OCI-M1 (cell line): ENCODE measurements around the gene MCF2.

Source experiments
- DNase-seq: peaks from one replicate; lab custom pipeline; 2025; lab: John Stamatoyannopoulos, UW

The MCF2 gene

DNA sequence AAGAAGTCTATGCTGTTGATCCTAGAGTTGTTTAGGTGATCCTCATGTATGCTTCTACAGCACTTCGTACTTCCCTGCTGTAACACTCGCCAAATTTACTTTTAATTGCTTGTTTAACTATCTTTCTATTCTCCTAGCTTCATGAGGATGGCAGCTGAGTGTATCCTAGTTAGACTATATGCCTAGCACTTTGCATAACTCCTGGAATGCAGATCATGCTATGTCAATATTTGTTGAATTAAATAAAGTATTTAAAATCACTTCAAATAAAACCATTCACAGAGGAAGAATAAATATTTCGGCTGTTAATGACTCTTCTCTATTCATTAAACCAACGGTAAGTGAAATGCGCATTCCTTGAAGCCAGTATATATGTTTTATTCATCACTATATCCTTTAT is 122.4 kb downstream of the MCF2 start:
- no peak for DNase-seq

DNA sequence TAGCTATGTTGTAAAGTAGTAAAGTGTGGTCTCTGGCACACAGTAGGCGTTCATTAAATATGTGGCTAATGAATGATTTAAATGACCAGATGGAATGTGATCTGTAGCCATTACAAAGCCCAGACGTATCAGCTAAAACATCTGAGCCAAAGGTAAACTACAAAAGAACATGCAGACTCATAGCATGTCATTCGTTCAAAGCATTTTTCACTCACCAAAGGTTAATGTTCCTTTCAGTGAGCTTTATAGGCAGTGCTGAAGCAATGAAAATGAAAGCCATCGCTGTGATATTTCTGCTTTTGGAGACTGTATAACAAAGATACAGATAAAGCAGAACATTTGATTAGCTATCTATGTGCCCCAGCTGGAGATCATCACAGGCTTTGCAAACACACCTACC is 126.9 kb downstream of the MCF2 start:
- DNase-seq, result peak; percentile 65

DNA sequence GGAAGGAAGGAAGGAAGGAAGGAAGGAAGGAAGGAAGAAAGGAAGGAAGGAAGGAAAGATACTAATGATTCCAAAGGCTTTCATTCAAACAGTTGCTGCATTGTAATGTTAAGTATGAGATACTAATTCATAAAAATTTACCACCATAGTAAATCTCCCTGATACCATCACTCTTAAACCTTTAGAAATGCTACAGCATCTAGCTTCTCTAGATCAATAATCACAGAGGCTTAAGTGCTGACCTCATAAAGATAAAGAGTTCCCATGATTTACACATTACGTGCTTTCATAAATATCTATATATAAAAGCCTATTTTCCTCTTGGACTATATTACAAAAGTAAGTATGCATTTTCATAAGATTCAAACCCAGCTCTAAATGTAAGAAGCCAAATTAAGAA is 141.0 kb downstream of the MCF2 start:
- no peak for DNase-seq

DNA sequence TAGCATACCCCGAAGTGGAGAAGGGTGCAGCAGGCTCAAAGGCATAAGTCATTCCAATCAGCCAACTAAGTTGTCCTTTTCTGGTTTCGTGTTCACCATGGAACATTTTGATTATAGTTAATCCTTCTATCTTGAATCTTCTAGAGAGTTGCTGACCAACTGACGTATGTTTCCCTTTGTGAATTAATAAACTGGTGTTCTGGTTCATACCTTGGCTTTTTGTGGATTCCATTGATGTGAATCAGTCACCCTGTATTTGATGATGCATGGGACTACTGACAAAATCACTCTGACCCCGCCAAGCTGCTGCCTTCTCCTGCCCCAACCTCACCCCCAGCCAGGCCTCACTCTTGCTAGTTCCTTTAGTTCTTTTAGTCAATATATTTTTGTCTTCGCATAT is 144.7 kb downstream of the MCF2 start:
- no peak for DNase-seq

DNA sequence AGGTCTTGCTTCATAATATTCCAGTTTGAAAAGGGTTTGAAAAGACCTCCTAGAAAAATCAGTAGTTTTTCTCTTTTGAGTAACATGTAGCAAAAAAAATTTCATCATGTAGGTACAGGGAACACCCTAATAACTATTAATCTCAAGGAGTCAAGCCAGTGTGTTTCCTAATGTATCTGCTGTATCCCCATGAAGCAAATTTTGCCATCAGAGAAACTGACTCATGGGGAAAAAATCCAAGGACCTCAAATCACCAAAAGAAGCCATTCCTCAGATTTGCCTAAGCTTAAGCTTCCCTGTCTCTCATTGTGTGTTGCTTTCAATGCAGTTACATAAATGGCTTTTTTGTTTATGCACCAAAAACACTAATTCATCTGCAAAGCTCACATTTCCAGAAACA is 147.7 kb downstream of the MCF2 start:
- no peak for DNase-seq

DNA sequence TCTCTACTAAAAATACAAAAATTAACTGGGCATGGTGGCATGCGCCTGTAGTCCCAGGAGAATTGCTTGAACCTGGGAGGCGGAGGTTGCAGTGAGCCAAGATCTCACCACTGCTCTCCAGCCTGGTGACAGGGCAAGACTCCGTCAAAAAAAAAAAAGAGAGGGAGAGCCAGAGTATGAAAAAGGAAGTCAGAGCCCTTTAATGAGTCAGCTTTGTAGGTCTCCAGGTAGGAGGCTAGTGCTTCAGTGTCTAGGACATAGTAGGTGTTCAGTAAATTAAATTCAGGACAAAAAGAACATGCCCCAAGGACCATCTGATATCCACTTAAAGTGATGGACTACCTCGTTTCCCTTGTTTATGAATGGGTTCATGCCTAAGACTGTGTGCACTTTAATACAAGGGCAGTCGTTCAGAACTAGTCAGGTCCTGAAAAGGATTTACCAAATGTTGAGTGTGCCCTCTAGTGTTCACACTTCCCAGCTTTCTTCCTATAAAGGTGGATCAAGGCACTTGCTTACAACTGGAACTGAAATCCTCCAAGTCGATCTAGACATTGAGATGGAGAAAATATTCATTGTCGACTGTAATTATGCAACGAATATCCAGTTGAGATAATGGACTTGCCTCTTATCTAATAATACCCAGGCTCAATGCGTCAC is 148.5 kb downstream of the MCF2 start:
- DNase-seq, result peak; percentile 83

DNA sequence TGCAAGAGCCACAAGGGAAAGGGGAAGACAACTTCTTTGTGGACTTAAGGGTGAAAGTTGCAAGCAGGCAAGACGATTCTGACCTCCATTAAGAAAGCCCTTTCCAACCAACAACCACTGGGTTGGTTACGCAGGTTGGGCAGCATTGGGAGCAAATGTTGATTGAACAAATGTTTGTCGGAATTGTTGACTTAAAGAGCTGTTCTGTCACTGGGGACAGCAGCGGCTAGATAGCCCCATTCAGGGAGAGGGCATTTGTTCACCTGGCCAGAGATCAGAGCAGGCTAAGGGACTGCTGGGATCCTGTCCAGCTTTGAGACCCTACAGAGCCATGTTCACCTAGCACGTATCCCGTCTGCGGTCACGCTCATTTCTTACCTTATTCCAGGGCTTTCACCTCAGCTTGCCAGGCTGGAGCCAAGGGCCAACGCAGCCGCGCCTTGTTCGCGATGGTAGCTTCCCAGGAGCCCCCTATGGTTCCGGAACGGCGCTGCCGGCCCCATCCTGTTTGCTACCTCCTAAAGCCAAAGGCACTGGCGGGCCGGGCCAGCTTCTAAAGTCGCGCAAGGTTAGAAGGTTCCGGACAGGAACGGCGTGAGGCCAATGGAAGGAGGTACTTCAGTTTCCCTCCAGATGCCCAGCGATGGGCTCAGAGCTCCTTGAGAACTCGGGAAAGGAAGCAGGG is 152.8 kb downstream of the MCF2 start:
- DNase-seq, result no peak

DNA sequence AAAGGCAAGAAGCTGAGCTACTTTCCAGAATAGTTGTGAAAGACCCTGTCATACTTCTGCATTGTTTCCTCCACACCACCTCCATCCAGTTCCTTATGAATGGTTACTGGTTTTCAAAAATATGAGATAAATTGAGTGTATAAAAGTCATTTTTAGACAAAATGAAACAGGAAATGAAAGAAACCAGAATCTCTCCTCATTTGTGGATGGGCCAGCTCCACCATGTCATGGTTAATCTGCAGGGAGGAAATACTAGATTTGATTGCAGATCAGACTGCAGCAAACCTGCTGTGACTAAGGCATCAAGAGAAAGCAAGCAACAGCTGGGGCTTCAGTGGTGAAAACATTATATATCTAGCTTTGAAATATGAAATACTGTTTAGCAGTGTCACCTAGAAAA is 153.6 kb downstream of the MCF2 start:
- DNase-seq, result no peak

DNA sequence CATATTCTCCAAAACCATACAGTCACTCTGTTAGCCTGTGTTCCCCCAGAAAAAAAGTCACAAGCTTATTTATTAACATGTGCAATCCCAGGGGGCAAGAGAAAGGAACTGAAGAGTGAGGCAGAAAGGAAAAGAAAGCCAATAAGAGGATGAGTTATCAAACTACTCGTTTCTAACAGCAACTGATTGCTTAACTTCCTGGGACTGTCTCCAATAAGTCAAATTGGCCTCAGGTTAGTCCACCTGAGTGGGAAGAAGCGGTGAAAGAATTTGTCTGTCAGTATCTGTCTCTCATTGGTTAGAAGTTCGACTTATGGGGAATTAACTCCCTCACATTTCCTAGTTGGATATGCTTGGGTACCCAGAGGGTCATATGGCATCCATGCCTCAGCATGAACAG is 163.4 kb downstream of the MCF2 start:
- DNase-seq, result no peak

DNA sequence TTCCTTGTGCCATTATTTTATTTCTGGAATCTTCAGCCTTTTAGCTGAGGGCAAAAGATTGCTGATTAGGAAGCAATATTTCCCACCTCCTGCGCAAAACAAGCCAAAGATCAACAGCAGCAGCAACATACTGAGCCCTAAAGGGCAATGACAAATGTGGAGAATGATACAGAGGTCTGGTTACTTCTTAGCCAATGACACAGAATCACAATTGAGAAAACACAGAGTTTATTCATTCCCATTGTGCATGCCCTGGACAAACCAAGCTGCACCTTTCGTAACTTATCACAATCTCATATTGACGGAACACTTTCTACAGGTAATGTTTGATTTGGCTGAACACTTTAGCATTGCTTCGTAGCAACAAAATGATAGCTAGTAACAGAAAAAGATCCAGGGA is 164.0 kb downstream of the MCF2 start:
- no peak for DNase-seq

DNA sequence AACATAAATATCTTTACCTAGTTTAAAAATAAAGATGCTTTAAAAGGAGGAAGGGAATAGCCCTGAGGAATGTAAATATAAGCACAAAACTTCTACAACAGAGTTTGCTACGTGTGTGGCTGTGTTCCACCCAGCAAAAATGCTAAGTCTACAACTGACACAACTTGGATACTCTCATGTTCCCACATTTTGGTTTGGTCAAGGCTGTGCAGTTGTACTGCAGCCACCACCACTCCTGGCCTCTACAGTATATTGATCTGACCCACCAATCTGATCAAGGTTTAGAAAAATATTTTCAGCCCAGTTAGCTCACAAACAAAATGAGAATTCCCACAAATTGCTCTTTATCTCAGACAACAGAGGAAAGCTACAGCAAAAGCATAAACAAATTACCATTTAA is 165.3 kb downstream of the MCF2 start:
- DNase-seq, result no peak

DNA sequence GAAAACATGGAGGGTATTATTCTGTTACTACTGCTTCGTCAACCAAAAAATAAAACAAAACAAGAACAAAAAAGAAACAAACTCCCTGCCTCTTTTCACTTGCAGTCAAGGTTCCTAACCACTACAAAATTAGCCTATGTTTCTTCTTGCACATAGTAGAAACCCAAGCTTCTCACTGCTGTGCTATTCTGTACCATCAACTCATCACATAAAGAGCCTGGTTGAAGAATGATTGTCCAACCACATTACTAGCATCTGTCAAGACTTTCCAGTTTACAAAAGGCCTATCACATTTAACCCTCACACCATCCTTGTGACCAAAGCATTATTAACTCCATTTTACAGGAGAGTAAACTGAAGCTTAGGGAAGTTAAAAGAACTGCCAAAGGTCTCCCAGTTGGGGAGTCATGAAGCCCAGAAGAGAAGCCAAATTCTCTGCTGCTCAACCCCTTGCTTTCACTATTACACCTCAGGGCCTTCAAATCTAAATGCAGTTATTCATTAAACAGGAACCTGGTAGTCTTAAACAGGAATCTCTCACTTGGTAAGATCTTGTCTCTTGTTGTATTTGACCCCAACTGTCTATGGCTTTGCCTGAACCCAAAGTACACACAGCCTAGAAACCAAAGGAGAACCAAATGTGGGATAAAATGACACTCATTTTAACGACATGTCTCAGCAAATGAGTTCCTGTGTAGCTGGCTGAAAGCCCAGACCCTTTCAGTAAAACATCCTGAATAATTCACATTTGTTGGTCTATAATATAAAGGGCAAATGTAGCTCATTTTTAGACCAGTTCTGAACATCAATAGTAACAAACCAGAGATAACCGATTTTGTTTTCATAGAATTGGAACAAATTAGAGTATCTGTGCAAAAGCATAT is 168.8 kb downstream of the MCF2 start:
- no peak for DNase-seq

DNA sequence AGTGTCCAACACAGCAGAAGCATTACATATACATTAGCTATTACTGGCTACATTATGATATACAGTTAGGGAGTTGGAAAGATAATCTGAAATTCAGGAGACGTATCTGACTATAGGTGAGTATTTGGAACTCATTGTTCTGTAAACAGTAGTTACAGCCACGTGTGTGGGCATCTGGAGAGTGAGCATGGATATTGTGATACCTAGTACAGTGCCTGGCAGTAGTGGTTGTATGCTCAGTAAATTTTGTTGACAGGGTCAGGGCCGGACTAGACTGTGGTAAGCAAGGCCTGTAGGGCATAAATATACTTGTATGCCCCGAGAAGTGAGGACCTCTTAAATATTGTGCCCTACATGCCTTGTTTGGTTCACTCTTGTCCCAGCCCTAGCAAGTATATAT is 174.5 kb downstream of the MCF2 start:
- DNase-seq, result no peak

DNA sequence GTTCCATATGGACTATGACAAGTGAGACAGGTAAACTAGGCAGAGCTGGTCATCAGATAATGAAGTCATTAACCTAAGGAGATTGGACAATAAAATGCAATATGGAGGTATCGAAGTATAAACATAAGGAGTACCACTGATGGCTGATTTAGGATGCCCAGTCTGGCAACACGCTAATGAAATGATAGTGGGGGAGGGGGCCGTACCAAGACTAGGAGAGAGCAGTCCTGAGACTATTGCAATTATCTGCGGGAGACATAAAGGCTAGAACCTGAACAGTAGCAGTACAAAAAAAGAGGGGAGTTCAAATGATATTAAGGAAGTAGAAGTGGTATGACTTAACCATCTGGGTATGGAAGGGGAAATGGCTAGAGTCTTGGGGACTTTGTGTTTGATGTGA is 175.1 kb downstream of the MCF2 start:
- DNase-seq, result no peak
